Measurements from ENCODE around the gene SLC4A11. TPM values are rescaled to one million over a fixed set of nuclear protein-coding genes. Genes with fewer than 3 reads are reported as not detected.

The SLC4A11 gene
- 1 to 10 TPM in 1 of 2 donors, under 1 TPM in 1; 0.37 to 1.3 TPM for total RNA-seq
- 0.75 to 1.3 reads per million in 2 donors for total RNA-seq

GRCh38 chr20:3239026-3239866 lies at the start of gene SLC4A11:
TSS of gene SLC4A11 (minus strand) at chr20:3239190. CDS start at chr20:3239137, 53 bp downstream.
- H3K9me3 ChIP-seq (ENCODE audit: control insufficient read depth, low read length, poor library complexity, severe bottlenecking), result no peaks in the 10 kb centered on the region
- peak; percentile 74 for ATAC-seq
- Mint-ChIP-seq H3K4me1 (peaks cover 7% of the 10 kb centered on the region), H3K36me3 (ENCODE audit: low read depth) (peaks cover 4% of the 10 kb centered on the region), H3K4me3 (peak within 1 kb of the TSS; percentile 95), H3K27ac (no peak within 1 kb of the TSS), H3K27me3 (peaks cover 55% of the 10 kb centered on the region)
- no peak for DNase-seq

- H3K4me3 Mint-ChIP-seq, result no peak overlapping the region
- no peak overlapping the region for H3K27ac Mint-ChIP-seq
- H3K27me3 Mint-ChIP-seq, result no peaks in the 10 kb centered on the region
- H3K9me3 ChIP-seq (ENCODE audit: control insufficient read depth, low read length, poor library complexity, severe bottlenecking), result no peaks in the 10 kb centered on the region
- H3K36me3 Mint-ChIP-seq (ENCODE audit: low read depth), result peaks cover 5% of the 10 kb centered on the region
- ATAC-seq, result no peak
- H3K4me1 Mint-ChIP-seq, result no peaks in the 10 kb centered on the region
- DNase-seq, result no peak
Measured at GRCh38 chr20:3283222-3283820, 44.3 kb upstream of the SLC4A11 start.

DNA sequence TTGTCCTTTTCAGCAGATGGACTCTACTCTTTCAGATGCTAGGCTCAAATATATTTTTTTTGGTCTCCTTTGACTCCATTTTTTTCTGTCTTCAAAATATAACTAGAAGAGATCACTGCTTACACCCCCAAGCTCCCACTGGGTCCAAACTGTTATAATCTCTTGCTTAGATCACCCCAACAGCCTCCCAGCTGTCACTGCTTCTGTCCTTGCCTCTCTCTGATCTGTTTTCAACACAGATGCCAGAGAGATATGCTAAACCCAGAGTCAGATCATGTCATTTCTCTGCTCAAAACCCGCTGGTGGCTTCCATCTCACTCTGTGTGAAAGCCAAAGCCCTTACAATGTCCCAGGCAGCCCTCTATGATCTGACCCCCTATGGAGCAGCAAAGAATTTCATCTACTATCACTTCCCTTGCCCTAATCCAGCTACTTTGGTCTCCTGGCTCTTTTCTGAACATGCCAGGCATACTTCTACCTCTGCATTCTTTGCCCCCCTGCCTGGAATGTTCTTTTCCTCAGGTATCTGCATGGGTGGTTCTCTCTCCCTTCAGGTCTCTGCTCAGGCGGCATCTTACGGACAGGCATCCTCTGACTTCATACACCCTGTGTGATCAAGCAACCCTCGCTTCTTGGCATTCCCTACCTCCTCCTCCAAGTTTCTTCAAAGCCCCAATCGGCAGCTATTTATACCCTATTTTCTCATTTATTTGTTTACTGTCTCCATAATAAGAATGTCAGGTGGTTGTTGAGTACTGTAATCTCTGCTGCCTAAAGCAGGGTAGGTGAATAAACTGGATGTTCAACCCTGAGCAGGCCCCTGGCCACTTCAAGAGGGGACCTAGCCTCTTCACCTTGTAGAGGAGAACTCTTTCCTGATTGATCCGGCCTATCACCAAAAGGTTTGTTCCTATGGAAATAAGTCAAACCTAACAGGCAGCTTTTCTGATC lies 43.6 kb upstream of the SLC4A11 start:
- H3K36me3 Mint-ChIP-seq (ENCODE audit: low read depth), result peaks cover 7% of the 10 kb centered on the region
- no peak for DNase-seq
- ATAC-seq, result no peak
- no peaks in the 10 kb centered on the region for H3K4me1 Mint-ChIP-seq
- H3K4me3 Mint-ChIP-seq, result no peak overlapping the region
- H3K9me3 ChIP-seq (ENCODE audit: control insufficient read depth, low read length, poor library complexity, severe bottlenecking), result no peaks in the 10 kb centered on the region
- no peaks in the 10 kb centered on the region for H3K27me3 Mint-ChIP-seq
- H3K27ac Mint-ChIP-seq, result no peak overlapping the region

DNA sequence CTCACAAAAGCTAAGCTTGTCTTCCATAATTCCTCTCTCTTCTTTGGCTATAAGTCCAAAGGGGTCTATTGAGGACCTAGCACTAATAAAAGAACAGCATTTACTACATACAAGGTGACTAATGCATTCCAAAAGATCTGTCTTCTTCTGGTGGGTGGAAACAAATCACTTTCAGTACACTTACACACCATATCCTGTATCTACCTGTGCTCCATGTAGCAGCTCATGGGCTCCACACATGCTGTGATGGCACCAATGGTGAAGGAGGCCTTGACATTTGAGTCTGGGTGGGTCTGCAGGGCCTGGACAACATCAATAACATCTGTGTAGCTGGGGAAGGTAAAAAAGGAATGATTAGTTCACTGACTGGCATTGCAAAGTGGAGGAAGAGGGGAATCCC lies 42.4 kb upstream of the SLC4A11 start:
- DNase-seq, result no peak
- Mint-ChIP-seq H3K27me3 (no peaks in the 10 kb centered on the region), H3K4me3 (no peak overlapping the region), H3K27ac (no peak overlapping the region), H3K4me1 (peaks cover 3% of the 10 kb centered on the region), H3K36me3 (ENCODE audit: low read depth) (peaks cover 13% of the 10 kb centered on the region)
- H3K9me3 ChIP-seq (ENCODE audit: control insufficient read depth, low read length, poor library complexity, severe bottlenecking), result no peaks in the 10 kb centered on the region
- no peak for ATAC-seq

DNA sequence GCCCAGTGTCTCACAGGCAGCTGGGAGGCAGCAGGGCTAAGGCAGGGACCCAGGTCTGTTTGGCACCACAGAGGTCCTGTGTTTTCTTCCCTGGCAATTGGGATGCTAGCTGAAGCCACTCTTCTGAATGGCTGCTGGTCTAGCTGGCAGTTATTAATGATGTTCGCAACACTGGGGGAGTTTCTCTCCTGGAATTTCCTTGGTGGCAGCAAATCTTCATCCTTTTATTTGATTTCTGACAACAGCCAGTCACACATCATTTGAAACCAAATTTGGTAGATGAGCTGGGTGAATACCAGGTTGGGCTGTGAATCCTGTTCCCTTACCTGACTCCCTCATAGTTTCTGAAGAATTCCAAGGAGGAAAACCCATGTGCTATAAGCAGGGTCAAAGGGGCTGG lies 40.8 kb upstream of the SLC4A11 start:
- ATAC-seq (no peak), DNase-seq (no peak)
- Mint-ChIP-seq H3K27ac (no peak overlapping the region), H3K4me3 (no peak overlapping the region), H3K36me3 (ENCODE audit: low read depth) (peaks cover 13% of the 10 kb centered on the region), H3K4me1 (peaks cover 3% of the 10 kb centered on the region), H3K27me3 (no peaks in the 10 kb centered on the region)
- H3K9me3 ChIP-seq (ENCODE audit: control insufficient read depth, low read length, poor library complexity, severe bottlenecking), result no peaks in the 10 kb centered on the region

- Mint-ChIP-seq H3K27ac (no peak overlapping the region), H3K27me3 (no peaks in the 10 kb centered on the region), H3K4me1 (peaks cover 3% of the 10 kb centered on the region), H3K4me3 (no peak overlapping the region), H3K36me3 (ENCODE audit: low read depth) (peaks cover 13% of the 10 kb centered on the region)
- no peak for ATAC-seq
- H3K9me3 ChIP-seq (ENCODE audit: control insufficient read depth, low read length, poor library complexity, severe bottlenecking), result no peaks in the 10 kb centered on the region
- no peak for DNase-seq
Measured at GRCh38 chr20:3277686-3278465, 38.9 kb upstream of the SLC4A11 start.

DNA sequence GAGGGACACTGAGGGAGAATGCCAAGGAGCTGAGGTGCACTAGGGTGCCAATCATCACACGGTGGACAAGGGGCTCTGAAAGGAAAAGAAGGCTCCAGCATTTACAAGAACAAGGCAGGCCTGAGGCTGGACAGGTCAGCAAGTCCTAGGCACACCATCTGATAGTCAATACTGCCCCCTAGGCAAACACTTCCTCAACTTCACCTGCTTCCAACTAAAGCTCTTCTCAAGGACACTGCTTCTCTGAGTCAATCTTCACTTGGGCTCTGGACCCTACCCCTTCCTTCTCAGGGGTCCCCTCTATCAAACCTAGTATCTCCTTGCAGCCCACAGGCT lies 37.7 kb upstream of the SLC4A11 start:
- Mint-ChIP-seq H3K27ac (no peak overlapping the region), H3K4me1 (peaks cover 3% of the 10 kb centered on the region), H3K36me3 (ENCODE audit: low read depth) (peaks cover 13% of the 10 kb centered on the region), H3K4me3 (no peak overlapping the region), H3K27me3 (no peaks in the 10 kb centered on the region)
- ATAC-seq, result no peak
- no peaks in the 10 kb centered on the region for H3K9me3 ChIP-seq (ENCODE audit: control insufficient read depth, low read length, poor library complexity, severe bottlenecking)
- no peak for DNase-seq

DNA sequence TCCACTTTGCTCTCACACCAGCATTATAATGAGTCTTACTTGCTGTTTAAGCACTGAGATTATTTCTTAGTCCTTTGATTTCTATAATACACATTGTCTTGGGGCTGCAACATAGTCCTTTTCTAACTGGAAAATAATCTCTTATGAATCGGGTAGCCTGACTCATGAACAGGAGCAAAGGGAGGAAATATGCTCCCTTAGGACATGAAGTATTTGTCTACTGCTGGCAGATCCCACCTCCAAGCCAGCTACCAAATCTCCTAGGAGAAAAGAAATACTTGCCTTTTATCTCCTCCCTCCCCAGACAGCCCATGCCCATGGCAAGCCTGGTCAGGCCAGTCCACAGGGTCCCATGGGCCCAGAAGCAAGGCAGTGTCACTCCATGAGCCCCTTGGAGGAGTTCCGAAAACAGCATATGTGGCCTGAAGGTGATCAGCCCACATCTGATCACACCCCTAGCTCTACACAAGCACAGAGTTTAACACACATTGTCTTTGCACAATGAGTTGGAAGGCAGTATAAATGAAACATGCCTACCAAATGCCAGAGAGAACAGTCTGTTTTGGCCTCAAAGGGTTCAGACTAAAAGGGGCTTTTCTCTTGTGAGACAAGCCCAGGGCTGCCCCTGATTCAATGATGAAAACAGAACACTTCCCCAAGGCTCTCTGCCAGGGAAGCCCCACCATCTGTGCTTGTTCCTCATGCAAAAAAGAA lies 37.1 kb upstream of the SLC4A11 start:
- peaks cover 3% of the 10 kb centered on the region for H3K4me1 Mint-ChIP-seq
- H3K36me3 Mint-ChIP-seq (ENCODE audit: low read depth), result peaks cover 8% of the 10 kb centered on the region
- H3K27me3 Mint-ChIP-seq, result no peaks in the 10 kb centered on the region
- H3K4me3 Mint-ChIP-seq, result no peak overlapping the region
- H3K9me3 ChIP-seq (ENCODE audit: control insufficient read depth, low read length, poor library complexity, severe bottlenecking), result no peaks in the 10 kb centered on the region
- H3K27ac Mint-ChIP-seq, result no peak overlapping the region
- no peak for ATAC-seq
- no peak for DNase-seq

DNA sequence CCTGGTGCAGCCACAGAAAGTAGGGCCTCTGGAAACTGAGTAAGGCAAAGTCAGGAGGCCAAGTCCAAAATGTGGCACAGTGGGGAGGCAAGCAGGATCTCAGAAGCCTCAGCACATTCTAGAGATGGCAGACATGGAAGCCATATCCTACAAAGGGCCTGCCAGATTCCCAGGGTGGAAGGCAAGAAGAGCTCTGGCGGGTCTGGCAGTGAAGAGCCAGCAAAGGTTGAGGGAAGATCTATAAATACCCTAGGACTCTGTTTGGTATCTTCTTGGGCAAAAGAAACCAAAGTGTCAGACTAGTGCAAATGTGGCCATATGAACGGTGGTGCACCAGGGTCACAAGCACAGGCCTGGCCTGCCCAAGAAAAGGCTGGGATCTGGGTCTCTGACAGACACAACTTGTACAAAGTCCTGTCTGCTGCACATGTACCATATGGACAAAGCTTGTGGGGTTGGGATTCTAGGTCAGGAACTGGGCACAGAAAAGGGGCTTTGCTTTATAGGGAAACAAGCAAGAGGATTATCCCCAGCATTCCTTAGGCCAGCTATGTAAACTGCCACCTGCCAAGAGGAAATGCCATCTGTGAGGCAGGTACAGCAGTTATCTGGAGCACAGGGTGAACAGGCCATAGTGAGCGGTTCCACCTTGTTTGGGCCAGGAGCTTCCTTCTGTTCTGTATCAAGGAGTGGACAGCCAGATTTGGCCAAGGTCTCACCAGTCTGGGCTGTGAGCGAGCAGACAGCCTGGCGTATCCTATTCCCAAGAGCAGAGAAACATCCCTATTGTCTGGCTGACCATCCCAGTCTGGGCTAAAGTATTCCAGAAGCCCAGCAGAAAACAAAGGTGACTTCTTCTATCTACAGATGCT lies 36.3 kb upstream of the SLC4A11 start:
- no peak overlapping the region for H3K27ac Mint-ChIP-seq
- ATAC-seq (no peak), DNase-seq (no peak)
- no peaks in the 10 kb centered on the region for H3K27me3 Mint-ChIP-seq
- H3K4me3 Mint-ChIP-seq, result no peak overlapping the region
- H3K36me3 Mint-ChIP-seq (ENCODE audit: low read depth), result peaks cover 11% of the 10 kb centered on the region
- no peaks in the 10 kb centered on the region for H3K9me3 ChIP-seq (ENCODE audit: control insufficient read depth, low read length, poor library complexity, severe bottlenecking)
- H3K4me1 Mint-ChIP-seq, result peaks cover 3% of the 10 kb centered on the region

GRCh38 chr20:3273371-3273770 lies 34.4 kb upstream of the SLC4A11 start:
- no peak for ATAC-seq

DNA sequence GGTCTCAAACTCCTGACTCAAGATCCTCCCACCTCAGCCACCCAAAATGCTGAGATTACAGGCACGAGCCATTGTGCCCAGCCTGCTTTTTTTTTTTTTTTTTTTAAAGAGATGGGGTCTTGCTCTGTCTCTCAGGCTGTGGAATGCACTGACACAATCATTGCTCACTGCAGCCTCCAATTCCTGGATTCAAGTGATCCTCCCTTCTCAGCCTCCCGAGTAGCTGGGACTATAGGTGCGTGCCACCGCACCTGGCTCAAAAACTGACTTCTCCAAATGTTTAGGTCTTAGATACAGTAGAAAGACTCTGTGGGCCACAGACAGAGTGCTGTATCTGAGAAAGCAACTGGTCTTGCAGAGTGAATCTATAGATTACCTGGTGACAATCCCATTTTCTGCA lies 31.1 kb upstream of the SLC4A11 start:
- no peak for ATAC-seq
- H3K27ac Mint-ChIP-seq, result no peak overlapping the region
- no peaks in the 10 kb centered on the region for H3K4me1 Mint-ChIP-seq

More at GRCh38 chr20:3273371-3273770, 34.4 kb upstream of the SLC4A11 start:
- no peak for DNase-seq
- Mint-ChIP-seq H3K4me1 (peaks cover 3% of the 10 kb centered on the region), H3K27me3 (no peaks in the 10 kb centered on the region), H3K27ac (no peak overlapping the region), H3K36me3 (ENCODE audit: low read depth) (peaks cover 11% of the 10 kb centered on the region), H3K4me3 (no peak overlapping the region)
- no peaks in the 10 kb centered on the region for H3K9me3 ChIP-seq (ENCODE audit: control insufficient read depth, low read length, poor library complexity, severe bottlenecking)

More for the DNA sequence above, 31.1 kb upstream of the SLC4A11 start:
- Mint-ChIP-seq H3K36me3 (ENCODE audit: low read depth) (peaks cover 2% of the 10 kb centered on the region), H3K4me3 (no peak overlapping the region), H3K27me3 (no peaks in the 10 kb centered on the region)
- DNase-seq, result no peak
- H3K9me3 ChIP-seq (ENCODE audit: control insufficient read depth, low read length, poor library complexity, severe bottlenecking), result no peaks in the 10 kb centered on the region
